HG03066 (cell line): ENCODE results near the gene RBM14.

Experiments used
- ATAC-seq: cut with Tn5 transposase; IDR thresholded peaks from one replicate; pipeline ENCODE4 v1.9.1; 2021; ENCODE audit warnings: low read depth; ENCODE audit not compliant: unreplicated experiment

The RBM14 gene

GRCh38 chr11:66676282-66676919 is 60.0 kb downstream of the RBM14 start:
- no peak for ATAC-seq
